Epidermal melanocyte (primary cell): ENCODE data around the gene KDR.

Source experiments
- DNase-seq: peaks from one replicate; pipeline ENCODE4 v3.0.0; 2011; ENCODE audit warnings: low spot score; ENCODE audit not compliant: insufficient read length

Gene KDR

DNA sequence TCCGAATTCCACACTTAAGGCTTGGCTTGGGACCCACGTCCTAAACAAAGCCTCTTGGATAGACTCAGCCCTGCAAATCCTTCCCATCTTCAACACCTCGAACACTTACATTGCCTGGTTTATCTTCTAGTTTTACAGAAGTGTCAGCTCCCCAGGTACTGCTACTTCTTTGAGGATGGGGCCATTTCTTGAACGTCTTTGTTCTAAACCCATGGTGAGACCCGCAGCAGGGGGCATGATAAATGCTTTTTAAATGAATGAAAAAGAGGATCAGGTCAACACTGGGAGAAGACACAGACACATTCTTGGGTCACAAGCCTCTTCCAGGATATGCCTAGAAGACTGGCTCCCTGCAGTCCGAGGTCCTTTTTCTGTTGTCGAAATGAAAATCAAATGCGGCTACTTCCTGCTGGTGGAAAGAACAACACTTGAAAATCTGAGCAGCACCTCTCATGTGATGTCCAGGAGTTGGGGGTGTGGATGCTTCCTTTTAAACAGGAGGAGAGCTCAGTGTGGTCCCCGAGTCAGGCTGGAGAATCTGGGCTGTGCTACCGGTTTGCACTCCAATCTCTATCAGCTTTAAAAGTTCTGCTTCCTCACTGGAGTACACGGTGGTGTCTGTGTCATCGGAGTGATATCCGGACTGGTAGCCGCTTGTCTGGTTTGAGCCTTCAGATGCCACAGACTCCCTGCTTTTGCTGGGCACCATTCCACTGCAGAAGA is 45.8 kb downstream of the KDR start:
- DNase-seq: no peak

DNA sequence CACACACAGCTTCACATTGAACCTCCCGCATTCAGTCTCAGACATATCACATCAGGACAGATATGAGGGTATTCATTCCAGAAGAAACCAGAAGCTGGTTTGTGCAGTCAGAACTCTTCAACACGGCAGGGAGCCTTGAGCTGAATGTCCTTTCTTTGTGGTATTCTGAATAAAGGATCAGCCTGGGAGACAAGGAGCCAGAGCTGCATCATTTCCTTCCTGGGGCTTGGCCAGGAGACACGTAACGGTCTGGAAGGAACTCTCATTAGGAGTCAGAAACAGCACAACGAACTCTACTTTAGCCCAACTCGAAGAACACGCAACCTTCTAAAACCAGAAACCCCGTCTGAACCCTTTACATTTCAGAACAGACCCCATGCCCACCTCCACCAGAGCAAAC is 46.4 kb downstream of the KDR start:
- DNase-seq: no peak

DNA sequence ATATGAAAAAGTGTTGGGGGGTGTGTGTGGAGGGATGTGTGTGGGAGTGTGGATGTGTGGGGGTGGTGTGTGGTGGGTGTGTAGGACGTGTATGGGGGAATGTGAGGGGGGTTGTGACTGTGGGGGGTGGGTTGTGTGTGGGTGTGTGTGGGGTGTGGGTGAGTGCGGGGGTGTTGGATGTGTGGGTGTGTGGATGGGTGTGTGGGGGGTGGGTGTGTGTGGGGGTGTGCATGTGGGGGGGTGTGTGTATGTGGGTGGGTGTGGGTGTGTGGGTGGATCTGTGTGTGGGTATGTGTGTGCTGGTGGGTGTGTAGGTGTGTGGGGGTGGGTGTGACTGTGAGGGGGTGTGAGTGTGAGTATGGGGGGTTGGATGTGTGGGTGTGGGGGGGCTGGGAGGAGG is 47.8 kb downstream of the KDR start:
- DNase-seq: no peak

DNA sequence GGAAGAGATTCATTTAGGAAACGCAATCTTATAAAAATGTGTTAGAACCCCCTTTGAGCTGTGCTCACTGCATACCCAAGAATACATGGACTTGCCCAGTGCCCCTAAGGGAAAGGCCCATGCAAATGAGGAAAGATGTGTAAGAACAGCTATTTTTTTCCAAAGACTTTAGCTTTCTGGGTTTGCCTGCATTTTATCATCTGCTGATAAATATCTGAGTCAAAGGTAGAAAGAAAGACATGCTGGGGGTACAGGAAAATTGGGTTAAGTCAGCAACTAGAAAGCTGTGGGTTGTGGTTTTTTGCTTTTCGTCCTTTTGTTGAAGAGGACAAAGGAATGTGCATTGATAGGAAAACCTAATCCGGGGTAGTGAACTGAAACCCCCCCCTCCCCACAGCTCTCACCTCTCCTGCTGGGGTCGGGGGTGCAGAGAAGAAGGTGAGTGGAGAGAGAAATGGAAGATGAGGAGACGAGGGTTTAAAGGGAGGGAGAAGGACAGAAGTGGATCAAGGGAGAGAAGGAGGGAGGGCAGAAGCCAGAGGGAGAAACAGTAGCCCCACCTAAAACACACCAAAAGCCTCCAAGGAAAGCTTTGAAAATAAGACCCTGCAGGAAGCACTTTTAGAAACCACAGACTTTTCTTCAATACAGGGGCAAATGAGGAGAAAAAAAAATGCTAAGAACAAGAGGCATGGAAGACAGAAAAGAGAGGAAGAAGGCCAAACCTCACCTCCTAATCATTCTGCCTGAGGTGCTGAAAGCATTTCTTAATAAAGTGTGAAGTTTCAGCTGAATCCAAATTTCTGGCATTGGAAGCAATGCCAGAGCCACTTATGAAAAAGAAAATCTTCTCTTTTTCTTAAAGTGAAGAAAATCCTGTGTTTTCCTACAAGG is 49.3 kb downstream of the KDR start:
- DNase-seq: no peak

DNA sequence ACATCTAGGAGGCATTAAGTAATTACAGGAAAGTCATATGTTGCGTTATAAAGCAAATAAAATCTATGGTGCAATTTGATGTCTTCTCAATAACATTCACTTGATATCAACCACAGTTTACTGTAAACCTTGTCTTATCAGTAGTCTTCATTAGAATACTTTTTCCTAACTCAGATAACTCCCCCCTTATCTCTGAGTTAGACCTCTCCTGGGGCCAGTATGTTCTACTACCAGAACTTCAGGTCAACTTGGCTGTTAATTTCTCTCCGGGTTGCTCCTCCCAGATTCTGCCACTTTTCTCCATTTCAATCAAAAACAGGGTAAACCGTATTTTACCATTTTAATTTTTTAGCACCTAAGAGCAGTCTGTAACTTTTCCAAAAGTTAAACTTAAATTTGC is 50.0 kb downstream of the KDR start:
- DNase-seq: no peak

DNA sequence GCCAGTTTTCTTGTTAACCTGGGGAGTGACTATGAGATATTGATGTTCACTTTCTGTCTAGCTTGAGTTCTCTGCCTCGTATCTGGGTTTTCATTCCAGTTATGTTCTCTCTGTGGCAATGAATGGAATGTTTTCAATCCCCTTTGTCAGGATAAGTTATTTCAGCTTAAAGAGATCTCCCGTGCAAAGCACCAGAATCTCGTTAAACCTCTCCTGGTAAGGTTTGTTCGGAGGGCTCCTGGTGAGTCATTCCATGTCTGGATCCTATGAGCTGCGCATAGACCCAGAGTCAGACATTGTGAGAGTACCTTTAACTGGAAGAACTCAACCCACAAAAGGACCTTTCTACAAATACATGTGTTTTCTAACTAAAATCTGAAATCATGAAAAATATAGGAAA is 51.0 kb downstream of the KDR start:
- DNase-seq: no peak

DNA sequence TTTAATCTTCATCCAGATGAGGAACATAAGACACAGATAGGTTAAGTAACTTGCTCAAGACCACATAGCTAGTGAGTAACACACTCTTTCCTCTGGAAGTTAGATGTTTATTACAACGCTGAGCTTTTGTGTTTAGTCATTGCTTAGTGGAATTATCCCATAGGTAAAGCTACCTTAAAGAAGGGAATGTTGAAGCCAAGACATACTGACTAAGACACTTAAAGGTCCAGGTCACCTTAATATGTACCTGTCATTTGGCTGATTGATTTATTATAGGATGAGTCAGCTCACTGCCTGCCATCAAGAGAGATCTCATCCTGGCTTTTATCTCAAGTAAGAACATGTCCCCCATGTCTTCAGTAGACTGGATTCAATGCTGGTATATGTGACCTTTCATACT is 53.4 kb downstream of the KDR start:
- DNase-seq: no peak

DNA sequence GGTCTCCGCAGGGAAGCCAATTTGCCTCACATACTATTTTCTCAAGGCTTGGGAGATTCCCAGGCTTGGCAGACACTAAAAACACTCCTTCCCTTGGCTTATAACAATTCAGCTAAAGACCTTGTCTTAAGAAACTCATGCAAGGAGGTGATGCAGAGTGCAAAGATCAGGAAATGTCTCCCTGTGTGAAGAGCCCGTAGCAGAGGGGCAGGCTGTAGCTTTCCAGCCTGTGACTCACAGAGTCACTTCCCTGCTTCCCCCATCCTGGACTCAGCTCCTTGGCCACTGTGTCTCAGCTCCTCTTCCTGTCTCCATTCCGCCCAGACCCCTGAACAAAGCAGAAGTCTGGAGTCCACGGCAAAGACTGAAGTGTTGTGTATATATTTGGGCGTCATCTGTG is 56.1 kb downstream of the KDR start:
- DNase-seq: no peak

DNA sequence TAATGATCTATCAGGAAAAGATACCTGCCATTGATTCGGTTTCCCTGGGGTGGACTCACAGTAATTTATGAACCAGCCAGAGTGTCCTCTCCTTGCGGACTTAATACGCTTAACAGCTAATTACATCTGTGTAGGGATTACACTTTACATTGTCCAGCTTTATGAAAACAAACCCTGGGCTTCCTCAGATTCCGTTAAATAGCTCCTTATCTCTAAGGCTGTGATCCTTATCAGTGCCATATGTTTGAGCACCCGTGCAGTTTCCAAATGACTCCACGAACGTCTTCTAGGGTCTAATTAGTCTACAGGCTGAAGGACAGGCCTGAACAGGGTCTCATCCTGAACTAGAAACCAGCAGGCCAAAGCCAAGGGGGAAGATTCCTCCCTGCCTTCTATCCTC is 56.9 kb downstream of the KDR start:
- no peak for DNase-seq

DNA sequence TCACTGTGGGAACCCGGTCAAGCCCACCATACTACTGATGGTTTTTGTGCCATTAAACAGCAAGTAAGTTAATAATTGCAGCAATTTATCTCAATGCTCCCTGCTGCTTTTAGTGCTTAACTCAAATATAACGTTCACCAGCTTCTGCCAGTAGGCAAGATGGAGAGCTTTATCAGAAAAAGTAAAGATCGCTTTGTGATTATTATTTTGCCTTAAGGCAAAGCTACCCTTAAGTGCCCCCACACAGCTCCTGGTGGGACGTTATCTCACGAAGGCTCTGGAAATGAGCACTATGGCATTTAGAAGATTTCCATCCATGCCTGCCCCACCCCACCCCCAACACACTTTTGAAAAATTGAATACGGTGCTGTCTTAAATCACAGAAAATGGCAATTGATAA is 59.4 kb downstream of the KDR start:
- no peak for DNase-seq

DNA sequence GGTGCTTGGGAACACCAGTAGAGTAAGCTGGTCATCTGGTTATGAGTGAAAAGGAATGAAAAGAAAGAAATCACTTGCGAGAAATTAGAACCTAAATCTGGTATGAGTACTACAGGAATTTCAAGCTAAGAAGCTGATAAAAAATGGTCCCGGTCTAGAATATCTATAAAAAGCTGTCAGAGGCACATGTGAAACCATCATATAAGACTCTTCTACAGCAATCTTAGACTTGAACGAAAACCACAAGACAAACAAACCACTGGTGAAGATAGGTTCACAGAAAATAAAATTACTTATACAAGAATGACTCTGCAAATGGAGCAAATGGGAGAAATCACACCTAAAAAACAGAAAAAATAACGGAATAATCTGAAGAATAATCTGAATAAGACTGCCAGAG is 69.9 kb downstream of the KDR start:
- no peak for DNase-seq

DNA sequence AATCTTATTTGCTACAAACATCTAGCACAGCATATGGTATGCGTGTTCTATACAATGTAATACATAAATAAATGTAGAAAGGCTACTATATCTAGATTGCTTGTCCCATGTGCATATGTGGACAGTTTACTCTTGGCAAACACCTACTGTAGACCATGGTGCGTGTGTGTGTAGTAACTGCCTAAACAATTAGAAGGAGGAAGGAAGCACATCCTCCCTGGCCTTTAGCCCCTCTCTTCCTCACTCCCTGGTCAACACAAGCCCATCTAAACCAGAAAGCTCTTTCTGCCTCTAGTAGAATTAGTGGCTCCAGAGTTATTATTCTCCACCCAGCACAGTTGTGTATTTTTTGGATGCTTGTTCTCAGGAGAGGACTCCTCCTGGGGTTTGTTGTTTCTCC is 73.9 kb downstream of the KDR start:
- no peak for DNase-seq

DNA sequence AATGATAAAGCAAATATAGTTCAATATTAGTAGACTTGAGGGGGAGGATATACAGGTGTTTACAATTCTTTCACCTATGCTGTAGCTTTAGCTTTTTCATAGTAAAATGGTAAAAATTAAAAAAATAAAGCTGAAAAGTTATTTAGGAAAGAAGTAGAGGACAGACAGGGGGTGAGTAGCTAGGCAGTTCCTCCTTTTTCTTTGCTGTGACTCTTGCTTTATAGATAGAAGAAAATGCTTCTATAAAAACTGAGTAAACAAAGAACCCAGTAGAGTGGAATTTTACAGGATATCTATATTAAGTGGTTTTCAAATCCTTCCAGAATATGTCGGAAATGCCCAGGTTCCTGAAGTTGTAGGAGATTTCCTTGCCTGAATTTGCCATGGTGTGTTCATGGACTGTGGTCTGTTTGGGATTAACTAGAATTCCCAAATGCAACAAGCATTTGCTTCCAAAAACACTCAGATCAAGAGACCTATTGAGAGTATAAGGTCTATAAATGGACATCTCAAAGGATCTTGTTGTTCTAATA is 74.9 kb downstream of the KDR start:
- DNase-seq: no peak

DNA sequence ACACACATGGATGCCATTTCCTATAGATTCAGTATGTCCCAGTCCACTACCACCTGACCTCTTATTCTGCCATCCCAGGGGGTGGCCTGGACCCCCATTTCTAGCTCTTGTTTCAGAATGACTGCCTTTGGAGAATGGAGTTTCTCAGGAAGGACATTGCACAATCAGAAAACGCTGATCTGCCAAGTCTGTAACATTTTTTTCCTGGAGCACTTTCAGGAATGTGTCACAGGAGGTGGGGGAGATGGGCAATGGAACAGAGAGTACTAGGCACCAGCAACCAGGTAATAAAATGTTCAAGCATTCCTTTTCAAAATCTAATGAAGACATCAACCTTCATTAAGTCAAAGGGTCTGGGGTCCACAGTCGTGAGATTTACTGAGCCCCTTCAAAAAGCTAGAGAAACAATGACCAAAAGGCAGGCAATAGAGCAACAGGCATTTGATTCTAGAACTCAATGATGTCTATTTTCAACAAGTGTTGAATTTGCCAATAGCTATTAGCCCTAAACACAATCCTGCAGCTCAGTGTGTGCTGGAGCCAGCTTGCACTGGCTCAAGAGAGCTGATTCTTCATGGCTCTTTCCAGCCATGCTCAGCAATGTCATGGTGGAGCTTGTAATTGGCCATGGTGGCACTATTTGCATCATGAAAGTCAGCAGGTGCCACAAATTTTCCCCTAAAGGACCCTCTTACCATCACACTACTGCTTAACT is 87.1 kb downstream of the KDR start:
- no peak for DNase-seq

DNA sequence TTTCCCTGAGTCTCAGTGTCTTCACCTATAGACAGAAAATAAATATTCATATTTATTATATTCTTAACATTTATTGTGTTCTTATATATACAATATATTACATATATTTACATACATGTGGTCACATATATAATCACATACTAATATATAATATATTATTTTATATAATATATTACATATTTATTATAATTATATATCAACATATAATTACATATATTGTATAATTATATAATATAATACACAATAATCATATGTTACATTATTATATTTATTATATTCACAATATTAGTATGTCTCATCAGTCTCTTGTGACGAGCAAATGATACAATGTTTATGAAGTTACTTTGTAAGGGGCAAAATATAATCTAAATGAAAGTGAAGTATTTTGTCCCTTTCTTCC is 87.7 kb downstream of the KDR start:
- DNase-seq: no peak

DNA sequence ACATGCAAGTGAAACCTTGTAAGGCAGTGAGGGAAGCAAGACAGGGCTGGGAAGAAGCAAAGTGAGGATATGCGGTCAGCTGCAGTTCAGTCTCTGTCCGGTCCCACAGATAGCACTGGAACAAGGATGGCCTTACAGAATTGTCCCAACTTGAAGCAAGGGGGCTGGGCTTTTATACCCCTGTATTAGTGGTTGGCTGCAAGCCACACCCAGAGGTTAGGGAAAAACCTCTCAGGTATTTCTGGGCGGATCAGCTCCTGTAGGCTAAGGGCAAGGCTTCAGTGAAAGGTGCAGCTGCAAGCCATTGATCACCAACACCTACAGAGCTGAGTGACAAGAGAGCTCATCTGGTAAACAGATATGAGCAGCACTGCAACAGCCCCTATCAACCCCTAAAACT is 89.0 kb downstream of the KDR start:
- DNase-seq: no peak

DNA sequence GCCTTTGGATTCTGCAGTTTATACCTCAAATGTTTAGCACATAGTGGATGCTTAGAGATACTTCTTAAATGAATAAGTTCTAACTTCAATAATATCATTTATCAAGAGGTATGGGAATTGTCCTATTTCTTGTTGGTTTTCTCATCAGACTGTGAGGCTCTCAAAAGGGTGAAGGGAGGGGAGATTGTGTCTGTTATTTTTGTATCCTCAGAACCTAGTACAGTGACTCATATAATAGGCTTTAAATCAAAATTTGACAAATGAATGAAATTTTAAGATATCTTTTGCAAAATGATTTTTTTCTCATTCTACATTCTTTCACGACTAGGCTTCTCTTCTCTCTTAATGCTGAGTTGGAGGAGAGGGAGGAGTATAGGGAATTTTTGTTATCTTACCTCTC is 89.5 kb downstream of the KDR start:
- no peak for DNase-seq

DNA sequence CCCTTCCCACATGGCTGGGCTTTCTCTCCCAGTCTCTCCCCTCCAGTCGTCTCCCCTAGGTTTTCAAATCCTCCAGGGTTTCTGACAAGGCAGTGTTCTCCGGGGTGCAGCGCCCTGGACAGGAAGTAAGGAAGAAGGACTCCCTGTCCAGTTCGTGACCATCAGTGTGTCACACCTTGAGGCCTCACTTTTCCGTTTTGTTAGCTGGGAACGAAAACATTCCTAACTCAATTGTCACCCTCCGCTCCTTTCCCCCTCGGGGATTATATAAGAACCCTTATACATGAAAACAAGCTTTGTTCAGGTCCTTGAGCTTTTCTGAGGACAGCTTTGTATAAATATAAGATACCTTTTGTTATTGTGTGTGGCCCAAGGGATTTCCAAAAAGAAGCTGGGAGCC is 92.1 kb downstream of the KDR start:
- DNase-seq: no peak

DNA sequence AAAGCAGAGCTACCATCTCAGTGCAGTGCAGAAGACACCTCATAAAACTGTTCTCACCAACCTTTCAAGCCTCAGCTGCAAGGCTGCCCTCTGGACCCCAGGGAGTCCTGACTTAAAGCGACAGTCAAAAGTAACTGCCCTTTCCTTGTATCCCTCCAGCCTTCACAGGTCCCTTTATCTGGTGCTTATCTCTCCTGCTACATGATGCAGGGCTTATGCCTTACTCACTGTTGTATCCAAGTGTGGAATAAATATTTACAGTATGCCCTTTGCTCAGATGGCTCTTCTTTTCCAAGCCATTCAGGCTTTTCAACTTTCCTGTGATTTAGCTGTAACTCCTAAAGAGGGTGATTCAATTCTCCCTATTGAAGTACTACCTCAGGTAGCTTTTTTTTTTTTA is 92.6 kb downstream of the KDR start:
- no peak for DNase-seq

DNA sequence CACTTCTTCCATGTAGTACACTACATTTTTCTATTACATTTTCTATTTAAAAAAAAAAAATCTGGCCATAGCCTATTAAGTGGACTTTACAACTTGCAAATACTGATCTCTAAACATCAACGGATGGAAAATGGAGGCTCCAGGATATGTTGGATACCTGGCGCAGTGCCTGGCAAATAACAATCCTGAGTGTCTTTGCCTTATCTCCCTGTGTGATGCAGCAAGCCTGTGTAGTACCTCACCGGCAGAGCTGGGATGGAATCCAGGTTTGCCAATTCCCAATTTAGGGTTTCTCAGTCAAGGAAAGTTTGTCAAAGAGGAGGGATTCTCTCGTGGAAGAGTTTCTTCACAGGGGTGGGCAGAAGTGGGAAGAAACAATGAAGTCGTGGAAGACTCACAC is 93.2 kb downstream of the KDR start:
- no peak for DNase-seq

DNA sequence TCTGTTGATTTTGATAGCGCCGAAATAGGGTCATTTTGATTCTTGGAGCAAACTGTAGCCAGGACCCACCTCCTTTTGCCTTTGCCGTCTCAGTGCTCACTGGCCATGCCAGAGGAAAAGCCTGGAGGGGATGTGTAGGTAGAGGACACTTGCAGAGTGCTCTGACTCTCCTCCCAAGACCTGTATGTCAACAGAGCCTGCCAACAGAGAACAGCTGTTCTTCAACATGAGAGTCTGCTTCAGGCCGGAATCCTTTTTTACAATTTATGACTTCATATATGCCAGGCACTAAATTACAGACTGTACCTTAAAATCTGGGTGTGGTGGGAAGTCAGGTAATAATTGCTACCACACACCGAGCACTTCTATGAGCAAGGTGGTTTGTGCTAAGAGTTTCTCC is 94.2 kb downstream of the KDR start:
- no peak for DNase-seq

DNA sequence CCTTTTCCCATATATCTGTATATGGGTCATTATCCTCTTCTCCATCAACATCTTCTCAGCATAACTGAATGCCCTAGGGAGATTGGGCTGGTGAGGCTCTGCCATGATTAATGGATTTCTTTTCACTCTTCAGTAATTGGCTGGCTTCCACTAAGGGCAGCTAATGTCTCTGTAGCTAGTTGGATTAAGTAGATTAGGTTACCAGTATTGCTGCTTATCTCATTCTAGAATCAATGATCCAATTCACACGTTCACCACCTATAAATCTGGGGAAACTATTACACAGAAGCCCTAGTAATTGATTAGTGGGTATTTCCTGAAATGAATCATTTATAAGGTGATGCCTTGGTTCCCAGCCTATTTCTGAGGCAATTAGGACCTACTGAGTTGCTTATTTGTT is 94.8 kb downstream of the KDR start:
- DNase-seq: no peak
